GM18502 (cell line): Measurements from ENCODE around the gene UVRAG.
"Not testable (repeated sequence)": the region's sequence is repeated elsewhere in the genome, so short reads cannot be mapped to it uniquely, and the experiment has no call there.

Source experiments
- ATAC-seq: cut with Tn5 transposase; IDR thresholded peaks from one replicate; pipeline ENCODE4 v1.9.1; 2021; ENCODE audit warnings: mild to moderate bottlenecking; ENCODE audit not compliant: unreplicated experiment, poor library complexity

Gene UVRAG

DNA sequence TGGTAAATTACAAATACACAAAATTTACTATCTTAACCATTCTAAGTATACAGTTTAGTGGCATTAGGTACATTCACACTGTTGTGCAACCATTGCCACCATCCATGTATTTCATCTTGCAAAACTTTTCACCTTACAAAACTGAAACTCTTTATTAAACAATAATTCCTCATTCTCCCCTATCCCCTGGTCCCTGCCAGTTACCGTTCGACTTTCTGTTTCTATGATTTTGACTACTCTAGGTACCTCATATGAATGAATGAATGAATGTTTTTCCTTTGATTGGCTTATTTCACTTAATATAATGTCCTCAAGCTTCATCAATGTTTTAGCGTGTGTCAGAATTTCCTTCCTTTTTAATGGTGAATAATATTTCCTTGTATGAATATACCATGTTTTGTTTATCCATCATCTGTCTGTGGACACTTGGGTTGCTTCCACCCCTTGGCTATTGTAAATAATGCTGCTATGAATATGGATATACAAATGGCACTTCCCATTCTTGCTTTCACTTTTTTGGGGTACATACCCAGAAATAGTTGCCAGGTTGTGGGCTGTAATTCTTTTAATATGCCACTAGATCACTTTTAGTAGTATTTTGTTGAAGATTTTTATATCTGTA is 93.0 kb downstream of the UVRAG start:
- no peak for ATAC-seq

DNA sequence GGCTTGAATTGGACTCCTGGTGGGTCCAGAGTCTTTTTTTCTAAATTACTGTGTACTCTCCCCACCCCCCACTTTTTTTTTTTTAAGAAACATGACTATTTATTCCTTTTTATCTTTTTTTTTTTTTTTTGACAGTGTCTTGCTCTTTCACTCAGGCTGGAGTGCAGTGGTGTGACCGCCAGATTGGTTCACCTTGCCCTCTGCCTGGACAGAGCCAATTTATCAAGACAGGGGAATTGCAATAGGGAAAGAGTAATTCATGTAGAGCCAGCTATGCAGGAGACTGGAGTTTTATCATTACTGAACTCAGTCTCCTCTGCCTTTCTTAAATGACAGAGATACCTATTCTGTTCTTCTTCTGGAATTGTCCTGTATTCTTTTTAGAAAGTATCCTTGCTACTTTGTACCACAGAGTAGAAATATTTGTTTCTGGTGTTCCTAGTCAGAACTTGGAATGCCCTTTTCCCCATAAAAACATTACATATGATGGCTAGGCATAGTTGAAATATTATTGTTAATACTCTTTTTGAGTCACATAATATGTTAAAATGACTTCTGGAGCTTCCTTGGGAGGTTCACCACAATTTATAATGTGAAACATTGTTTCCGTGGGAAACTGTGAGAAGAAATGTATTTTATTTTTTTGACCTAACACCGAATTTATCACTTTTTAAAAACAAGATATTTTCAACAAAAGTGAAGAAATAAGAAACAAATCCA is 95.6 kb downstream of the UVRAG start:
- ATAC-seq = no peak

DNA sequence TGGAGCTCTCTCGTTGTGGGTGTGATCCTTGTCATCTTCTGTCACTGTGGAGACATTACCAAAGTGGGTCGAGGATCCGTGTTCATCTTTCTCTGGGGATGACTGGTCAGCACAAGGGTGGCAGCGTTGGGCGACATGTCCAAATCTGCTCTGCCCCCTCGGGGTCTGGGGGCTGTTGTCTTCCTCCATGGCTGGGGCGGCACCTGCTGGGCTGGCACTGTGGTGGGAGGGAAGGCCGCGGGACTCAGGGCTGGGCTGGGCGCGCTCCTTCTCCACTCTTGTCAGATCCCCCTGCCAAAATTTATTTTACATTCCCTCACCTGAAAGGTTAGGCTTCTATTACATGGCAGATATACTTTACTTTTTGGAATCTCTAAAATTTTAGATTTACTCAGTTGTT is 96.4 kb downstream of the UVRAG start:
- ATAC-seq = no peak

DNA sequence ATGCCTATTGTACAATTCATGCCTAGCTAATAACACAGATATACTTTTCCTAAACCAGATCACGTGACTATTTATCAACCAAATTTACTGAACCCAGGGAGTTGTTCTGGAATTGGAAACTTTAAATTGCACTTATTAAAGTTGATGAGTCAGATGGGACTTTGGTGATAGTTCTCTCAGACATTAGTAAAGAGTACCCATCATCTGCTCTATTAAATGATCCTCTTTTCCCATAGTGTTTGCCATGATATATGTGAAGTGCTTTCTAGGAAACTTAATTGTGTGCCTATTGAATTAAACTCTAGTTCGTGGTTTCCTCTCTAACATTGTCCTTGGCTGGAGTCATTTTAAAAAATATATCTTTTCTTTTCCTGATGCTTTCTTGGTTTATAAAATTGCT is 99.0 kb downstream of the UVRAG start:
- no peak for ATAC-seq

GRCh38 chr11:75916882-75917281 is 101.9 kb downstream of the UVRAG start:
- no peak for ATAC-seq

- no peak for ATAC-seq
Observed at GRCh38 chr11:75918331-75918730, 103.3 kb downstream of the UVRAG start.

- ATAC-seq = no peak
Observed at GRCh38 chr11:75919525-75919924, 104.5 kb downstream of the UVRAG start.

GRCh38 chr11:75920848-75921247 is 105.8 kb downstream of the UVRAG start:
- ATAC-seq = no peak

- ATAC-seq = no peak
Observed at GRCh38 chr11:75921808-75922207, 106.8 kb downstream of the UVRAG start.

- peak; percentile 47 for ATAC-seq
Observed at GRCh38 chr11:75924966-75925784, 110.2 kb downstream of the UVRAG start.

DNA sequence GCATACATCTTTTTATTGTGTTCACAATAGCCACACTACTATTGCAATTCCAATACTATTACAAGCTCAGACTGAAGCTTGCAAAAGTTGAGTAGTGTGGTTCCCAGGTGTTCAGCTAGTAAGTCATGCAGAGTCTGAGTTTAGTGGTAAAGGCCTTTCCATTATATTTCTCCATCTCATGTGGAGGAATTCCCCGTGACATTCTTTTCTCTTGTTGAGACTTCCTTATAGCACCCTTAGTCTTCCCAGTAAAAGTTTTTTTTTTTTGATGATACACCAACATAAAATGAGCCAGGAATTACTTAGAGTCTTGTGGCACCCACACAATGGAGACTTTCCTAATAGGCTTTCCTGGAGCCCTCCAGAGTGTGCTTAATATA is 110.8 kb downstream of the UVRAG start:
- ATAC-seq = peak; percentile 25

GRCh38 chr11:75929706-75930105 is 114.7 kb downstream of the UVRAG start:
- ATAC-seq = no peak

DNA sequence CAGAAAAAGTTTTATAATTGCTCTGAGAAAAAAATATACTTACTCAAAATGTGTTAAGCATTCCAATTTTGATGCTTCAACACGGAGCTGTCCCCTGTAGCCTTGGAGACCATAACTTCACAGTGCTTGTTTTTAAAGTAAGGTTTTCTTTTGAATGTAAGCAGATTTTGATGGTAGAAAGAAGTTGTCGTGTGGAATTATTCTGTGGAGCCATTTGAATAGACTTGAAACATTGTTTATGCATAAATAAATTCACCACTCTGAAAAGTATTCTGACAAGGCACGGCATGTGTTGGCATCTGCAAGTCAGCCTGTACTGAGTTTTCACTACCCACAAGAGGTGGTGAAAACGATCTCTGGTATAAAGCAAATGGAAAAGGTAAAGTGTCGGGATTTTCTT is 115.5 kb downstream of the UVRAG start:
- ATAC-seq = no peak

- ATAC-seq = no peak
Observed at GRCh38 chr11:75931124-75931523, 116.1 kb downstream of the UVRAG start.

- ATAC-seq = not testable (repeated sequence)
Observed at GRCh38 chr11:75933736-75934135, 118.7 kb downstream of the UVRAG start.

DNA sequence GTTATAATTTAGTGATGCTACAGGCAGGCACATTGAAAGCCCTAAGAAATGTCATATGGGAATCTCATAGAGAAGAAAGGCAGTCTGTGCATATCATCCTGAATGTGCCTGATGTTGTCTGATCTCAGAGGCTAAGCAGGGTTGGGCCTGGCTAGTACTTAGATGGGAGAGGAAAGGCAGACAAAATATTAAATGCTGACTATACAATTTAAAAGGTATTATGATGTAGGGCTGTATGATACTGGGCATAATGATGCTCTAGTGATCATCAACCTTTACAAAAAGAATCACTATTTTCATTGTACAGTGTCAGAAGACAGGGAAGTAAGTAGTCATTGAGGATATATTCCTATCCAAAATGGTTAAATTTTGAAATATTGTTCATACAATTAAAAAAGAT is 119.8 kb downstream of the UVRAG start:
- no peak for ATAC-seq

DNA sequence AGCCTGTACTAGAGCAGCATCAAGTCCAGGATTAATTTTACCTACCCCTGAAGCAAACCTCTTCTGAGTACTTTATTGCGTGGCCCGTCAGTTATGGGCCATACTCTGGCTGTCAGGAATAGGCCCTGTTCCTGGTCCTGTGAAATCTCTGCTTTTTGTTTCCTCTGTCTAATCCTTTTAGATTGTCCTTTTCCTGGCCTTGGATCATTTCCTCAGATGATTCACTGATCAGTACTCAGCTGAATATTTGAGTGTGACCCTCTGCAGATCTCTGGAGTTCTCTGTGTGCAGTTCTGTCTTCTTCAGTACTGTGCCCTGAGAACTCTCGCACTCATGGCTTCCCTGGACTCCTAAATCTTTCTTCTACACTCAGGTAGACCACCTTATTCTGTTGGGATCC is 123.5 kb downstream of the UVRAG start:
- ATAC-seq = no peak

- ATAC-seq = no peak
Observed at GRCh38 chr11:75939516-75939915, 124.5 kb downstream of the UVRAG start.

GRCh38 chr11:75939992-75940391 is 125.0 kb downstream of the UVRAG start:
- ATAC-seq = no peak

DNA sequence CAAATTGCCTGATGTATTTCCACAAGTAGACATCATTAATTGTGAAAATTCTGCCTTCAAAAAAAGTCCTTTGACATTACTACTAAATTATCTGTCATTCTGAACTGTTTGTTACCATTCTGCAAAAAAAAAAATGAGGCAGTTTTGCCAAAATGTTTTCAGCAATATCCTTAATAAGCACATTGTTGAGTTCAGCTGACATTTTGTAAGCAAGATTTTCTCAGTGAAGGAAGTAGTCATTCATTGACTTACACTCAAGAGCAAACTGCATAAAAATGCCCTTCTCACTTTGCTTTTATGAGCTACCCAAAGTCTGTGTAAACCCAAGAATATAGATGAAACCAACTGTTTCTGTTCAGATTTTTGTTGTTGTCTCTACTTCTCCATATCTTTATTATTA is 125.9 kb downstream of the UVRAG start:
- no peak for ATAC-seq

- no peak for ATAC-seq
Observed at GRCh38 chr11:75944515-75944914, 129.5 kb downstream of the UVRAG start.
